Testis (tissue), 2 donors: ENCODE measurements around the gene TMEM39A.

Experiments used
- CTCF ChIP-seq, 3 experiments: fragments of 450-650 bp in 2 of 3; fragments of 200-600 bp in 1 of 3; sonication (generic) in 1 of 3; IDR thresholded peaks; one replicate each; pipeline ENCODE4 v1.5.1; 2016 to 2019; ENCODE audit warnings: antibody characterized with exemption in 3 of 3, mild to moderate bottlenecking in 2 of 3, moderate library complexity in 1 of 3
- POLR2A ChIP-seq: fragments of 450-650 bp; IDR thresholded peaks from one replicate; pipeline ENCODE4 v1.6.1; 2017; ENCODE audit warnings: antibody characterized with exemption, mild to moderate bottlenecking, moderate library complexity

- TF ChIP-seq POLR2A (no peak), CTCF (IDR thresholded peaks at IDR 0.05) (no peak)
Observed at GRCh38 chr3:119408243-119408950, 55.0 kb downstream of the TMEM39A start.
